Stimulated activated effector memory CD8-positive, alpha-beta T cell treated with anti-CD3 and anti-CD28 coated beads, Interleukin-12 subunit alpha, Interleukin-12 subunit beta, amount 100 ng/mL, for 72 hours (primary cell): Measurements from ENCODE around the gene CLEC14A.

ENCODE experiments used
- ATAC-seq: fragments of 150-1000 bp; cut with Tn5 transposase; 2 replicates; pipeline ENCODE4 v1.10.0; 2021
- DNase-seq, 2 donors: peaks; one replicate each; pipeline ENCODE4 v3.0.0; 2021 to 2022; ENCODE audit warnings: low spot score in 2 of 2
- H3K27ac Mint-ChIP-seq: one replicate; pipeline ENCODE4 v1.8.0; 2022; ENCODE audit warnings: mild to moderate bottlenecking, mixed read lengths
- H3K36me3 Mint-ChIP-seq: one replicate; pipeline ENCODE4 v1.8.0; 2022; ENCODE audit warnings: mild to moderate bottlenecking, mixed read lengths
- H3K4me1 Mint-ChIP-seq: one replicate; pipeline ENCODE4 v1.8.0; 2022; ENCODE audit warnings: mixed read lengths
- H3K4me3 Mint-ChIP-seq: one replicate; pipeline ENCODE4 v1.8.0; 2022; ENCODE audit warnings: mild to moderate bottlenecking, mixed read lengths
- H3K9me3 Mint-ChIP-seq: one replicate; pipeline ENCODE4 v1.8.0; 2022; ENCODE audit warnings: mixed read lengths

CLEC14A gene

GRCh38 chr14:38256533-38256840 lies 594 bp upstream of the CLEC14A start:
- H3K27ac Mint-ChIP-seq: no peak overlapping the region
- no peaks in the 10 kb centered on the region for H3K4me1 Mint-ChIP-seq
- peak overlapping the region; percentile 23 for H3K4me3 Mint-ChIP-seq
- DNase-seq: no peak
- H3K36me3 Mint-ChIP-seq: no peaks in the 10 kb centered on the region
- no peak for ATAC-seq
- peaks cover 6% of the 10 kb centered on the region for H3K9me3 Mint-ChIP-seq

GRCh38 chr14:38255408-38255672 lies 553 bp downstream of the CLEC14A start:
- H3K27ac Mint-ChIP-seq: no peak overlapping the region
- H3K4me1 Mint-ChIP-seq: no peaks in the 10 kb centered on the region
- ATAC-seq: peak; percentile 45
- no peaks in the 10 kb centered on the region for H3K36me3 Mint-ChIP-seq
- H3K9me3 Mint-ChIP-seq: peaks cover 4% of the 10 kb centered on the region
- DNase-seq: no peak
- H3K4me3 Mint-ChIP-seq: peak overlapping the region; percentile 23

- DNase-seq (no peak), ATAC-seq (no peak)
- Mint-ChIP-seq H3K4me1 (no peaks in the 10 kb centered on the region), H3K27ac (no peak overlapping the region), H3K36me3 (no peaks in the 10 kb centered on the region), H3K4me3 (peak overlapping the region; percentile 23), H3K9me3 (peaks cover 4% of the 10 kb centered on the region)
These were observed 1.1 kb downstream of the CLEC14A start for GRCh38 chr14:38254571-38255407.

- DNase-seq: no peak
- ATAC-seq: no peak
- H3K27ac Mint-ChIP-seq: no peak overlapping the region
- H3K4me1 Mint-ChIP-seq: no peaks in the 10 kb centered on the region
- H3K4me3 Mint-ChIP-seq: no peak overlapping the region
- H3K36me3 Mint-ChIP-seq: no peaks in the 10 kb centered on the region
- peaks cover 3% of the 10 kb centered on the region for H3K9me3 Mint-ChIP-seq
These were observed 2.2 kb downstream of the CLEC14A start for GRCh38 chr14:38253676-38254075.

GRCh38 chr14:38252066-38252710 lies 3.7 kb downstream of the CLEC14A start:
- H3K36me3 Mint-ChIP-seq: no peaks in the 10 kb centered on the region
- no peak overlapping the region for H3K27ac Mint-ChIP-seq
- H3K4me1 Mint-ChIP-seq: no peaks in the 10 kb centered on the region
- H3K9me3 Mint-ChIP-seq: peaks cover 2% of the 10 kb centered on the region
- DNase-seq (no peak), ATAC-seq (no peak)
- no peak overlapping the region for H3K4me3 Mint-ChIP-seq

GRCh38 chr14:38250331-38250730 lies 5.6 kb downstream of the CLEC14A start:
- H3K27ac Mint-ChIP-seq: no peak overlapping the region
- no peaks in the 10 kb centered on the region for H3K4me1 Mint-ChIP-seq
- H3K36me3 Mint-ChIP-seq: no peaks in the 10 kb centered on the region
- DNase-seq: no peak
- H3K9me3 Mint-ChIP-seq: peaks cover 4% of the 10 kb centered on the region
- H3K4me3 Mint-ChIP-seq: no peak overlapping the region
- ATAC-seq: no peak

- Mint-ChIP-seq H3K9me3 (peaks cover 4% of the 10 kb centered on the region), H3K36me3 (no peaks in the 10 kb centered on the region), H3K4me1 (no peaks in the 10 kb centered on the region), H3K4me3 (no peak overlapping the region), H3K27ac (no peak overlapping the region)
- DNase-seq: no peak
- ATAC-seq: no peak
These were observed 7.4 kb downstream of the CLEC14A start for GRCh38 chr14:38248321-38249028.

GRCh38 chr14:38243696-38244240 lies 12.1 kb downstream of the CLEC14A start:
- ATAC-seq: no peak
- DNase-seq: no peak
- Mint-ChIP-seq H3K4me1 (no peaks in the 10 kb centered on the region), H3K9me3 (peaks cover 7% of the 10 kb centered on the region), H3K36me3 (no peaks in the 10 kb centered on the region), H3K4me3 (no peak overlapping the region), H3K27ac (no peak overlapping the region)

GRCh38 chr14:38238878-38239277 lies 17.0 kb downstream of the CLEC14A start:
- Mint-ChIP-seq H3K27ac (no peak overlapping the region), H3K36me3 (no peaks in the 10 kb centered on the region), H3K4me3 (no peak overlapping the region), H3K4me1 (no peaks in the 10 kb centered on the region), H3K9me3 (peaks cover 5% of the 10 kb centered on the region)
- DNase-seq: no peak
- ATAC-seq: no peak

GRCh38 chr14:38238332-38238731 lies 17.6 kb downstream of the CLEC14A start:
- Mint-ChIP-seq H3K36me3 (no peaks in the 10 kb centered on the region), H3K27ac (no peak overlapping the region), H3K4me3 (no peak overlapping the region), H3K4me1 (no peaks in the 10 kb centered on the region), H3K9me3 (peaks cover 5% of the 10 kb centered on the region)
- DNase-seq (no peak), ATAC-seq (no peak)

GRCh38 chr14:38233218-38233617 lies 22.7 kb downstream of the CLEC14A start:
- DNase-seq: no peak
- no peak overlapping the region for H3K4me3 Mint-ChIP-seq
- no peak for ATAC-seq
- peaks cover 8% of the 10 kb centered on the region for H3K9me3 Mint-ChIP-seq
- H3K36me3 Mint-ChIP-seq: no peaks in the 10 kb centered on the region
- no peaks in the 10 kb centered on the region for H3K4me1 Mint-ChIP-seq
- H3K27ac Mint-ChIP-seq: no peak overlapping the region

- H3K27ac Mint-ChIP-seq: no peak overlapping the region
- no peaks in the 10 kb centered on the region for H3K36me3 Mint-ChIP-seq
- ATAC-seq: no peak
- no peaks in the 10 kb centered on the region for H3K4me1 Mint-ChIP-seq
- no peak for DNase-seq
- H3K9me3 Mint-ChIP-seq: peaks cover 7% of the 10 kb centered on the region
- H3K4me3 Mint-ChIP-seq: no peak overlapping the region
These were observed 29.5 kb downstream of the CLEC14A start for GRCh38 chr14:38226366-38226765.

GRCh38 chr14:38225946-38226345 lies 29.9 kb downstream of the CLEC14A start:
- no peaks in the 10 kb centered on the region for H3K4me1 Mint-ChIP-seq
- no peak overlapping the region for H3K4me3 Mint-ChIP-seq
- H3K9me3 Mint-ChIP-seq: peaks cover 5% of the 10 kb centered on the region
- DNase-seq (no peak), ATAC-seq (no peak)
- no peaks in the 10 kb centered on the region for H3K36me3 Mint-ChIP-seq
- no peak overlapping the region for H3K27ac Mint-ChIP-seq

- no peak overlapping the region for H3K27ac Mint-ChIP-seq
- H3K4me3 Mint-ChIP-seq: no peak overlapping the region
- ATAC-seq (no peak), DNase-seq (no peak)
- H3K36me3 Mint-ChIP-seq: no peaks in the 10 kb centered on the region
- H3K4me1 Mint-ChIP-seq: no peaks in the 10 kb centered on the region
- peaks cover 3% of the 10 kb centered on the region for H3K9me3 Mint-ChIP-seq
These were observed 31.6 kb downstream of the CLEC14A start for GRCh38 chr14:38224338-38224737.

- ATAC-seq (no peak), DNase-seq (no peak)
- H3K27ac Mint-ChIP-seq: no peak overlapping the region
- H3K9me3 Mint-ChIP-seq: peaks cover 3% of the 10 kb centered on the region
- H3K36me3 Mint-ChIP-seq: no peaks in the 10 kb centered on the region
- H3K4me3 Mint-ChIP-seq: no peak overlapping the region
- no peaks in the 10 kb centered on the region for H3K4me1 Mint-ChIP-seq
These were observed 34.8 kb downstream of the CLEC14A start for GRCh38 chr14:38221077-38221476.

GRCh38 chr14:38217553-38217952 lies 38.3 kb downstream of the CLEC14A start:
- Mint-ChIP-seq H3K36me3 (no peaks in the 10 kb centered on the region), H3K4me3 (no peak overlapping the region), H3K9me3 (no peaks in the 10 kb centered on the region)

More at GRCh38 chr14:38217553-38217952, 38.3 kb downstream of the CLEC14A start:
- no peak for DNase-seq
- H3K27ac Mint-ChIP-seq: no peak overlapping the region
- H3K4me1 Mint-ChIP-seq: no peaks in the 10 kb centered on the region
- no peak for ATAC-seq
